B cell (primary cell): Measurements from ENCODE around the gene NETO2. TPM values are rescaled to one million over a fixed set of nuclear protein-coding genes. Genes with fewer than 3 reads are reported as not detected.
"Not testable (repeated sequence)": the region's sequence is repeated elsewhere in the genome, so short reads cannot be mapped to it uniquely, and the experiment has no call there.

Source experiments
- ATAC-seq: fragments of 200-7000 bp; cut with Tn5 transposase; one replicate; pipeline ENCODE4 v1.10.0; 2021; ENCODE audit warnings: low read depth, mild to moderate bottlenecking, moderate number of reproducible peaks, moderate library complexity
- CTCF ChIA-PET: fragments of 350-600 bp; sonication (Branson Sonifier 250); formaldehyde crosslinking; loops from one replicate; lab custom pipeline; 2021; ENCODE audit warnings: antibody characterized with exemption, inconsistent platforms; lab: Charles Lee
- POLR2A ChIA-PET: fragments of 350-600 bp; sonication (Branson Sonifier 250); formaldehyde crosslinking; loops from one replicate; lab custom pipeline; 2021; ENCODE audit warnings: antibody characterized with exemption; lab: Charles Lee
- DNase-seq: peaks from one replicate; pipeline ENCODE4 v3.0.0; 2013
- H2AFZ ChIP-seq: 2 replicates; pipeline ENCODE4 v1.6.1; 2012; ENCODE audit warnings: mild to moderate bottlenecking, low read depth, low read length; ENCODE audit not compliant: insufficient read depth, poor library complexity, severe bottlenecking
- H3K27ac ChIP-seq, 2 donors: 1 replicate in 1 of 2; 2 replicates in 1 of 2; pipeline ENCODE4 v1.5.1; 2012 to 2013; ENCODE audit warnings: low read length in 2 of 2, mild to moderate bottlenecking in 2 of 2, moderate library complexity in 1 of 2
- H3K27me3 ChIP-seq, 4 experiments: fragments of 200-600 bp in 1 of 4; sonication (generic) in 1 of 4; replicated peaks in 1 of 4; 1 replicate in 2 of 4; 2 replicates in 2 of 4; pipeline versions ENCODE4 v1.6.1 to v1.7.0; 2013 to 2016; ENCODE audit warnings: low read length in 3 of 4, mild to moderate bottlenecking in 2 of 4, mixed read lengths in 1 of 4, moderate library complexity in 1 of 4; ENCODE audit not compliant: insufficient read depth in 4 of 4, control insufficient read depth in 3 of 4; ENCODE audit errors: control extremely low read depth in 1 of 4
- H3K36me3 ChIP-seq, 2 experiments: replicated peaks in 1 of 2; 1 replicate in 1 of 2; 2 replicates in 1 of 2; pipeline versions ENCODE4 v1.6.1 to v1.7.1; 2013; ENCODE audit warnings: low read length in 1 of 2; ENCODE audit not compliant: insufficient read depth in 2 of 2, control insufficient read depth in 1 of 2; ENCODE audit errors: control extremely low read depth in 1 of 2, extremely low read depth in 1 of 2
- H3K4me1 ChIP-seq, 2 donors: fragments of 200-600 bp in 1 of 2; sonication (generic) in 1 of 2; 1 replicate in 1 of 2; 2 replicates in 1 of 2; pipeline versions ENCODE4 v1.5.1 to v1.6.1; 2013 to 2017; ENCODE audit warnings: low read length in 2 of 2; ENCODE audit not compliant: control insufficient read depth in 2 of 2, insufficient read depth in 2 of 2
- H3K4me2 ChIP-seq: replicated peaks from 2 replicates; pipeline ENCODE3; 2012; ENCODE audit warnings: mild to moderate bottlenecking, low read depth, low read length; ENCODE audit not compliant: poor library complexity, severe bottlenecking
- H3K4me3 ChIP-seq, 5 experiments: fragments of 200-600 bp in 1 of 5; sonication (generic) in 1 of 5; 1 replicate in 3 of 5; 2 replicates in 2 of 5; pipeline versions ENCODE4 v1.5.1 to v1.7.0; 2011 to 2016; ENCODE audit warnings: low read length in 4 of 5, mild to moderate bottlenecking in 4 of 5, low read depth in 2 of 5, control low read depth in 1 of 5, moderate library complexity in 1 of 5; ENCODE audit not compliant: insufficient read depth in 1 of 5; ENCODE audit errors: control extremely low read depth in 1 of 5, extremely low read depth in 1 of 5
- H3K79me2 ChIP-seq: fragments of 200-600 bp; sonication (generic); one replicate; pipeline ENCODE4 v1.6.0; 2016; ENCODE audit warnings: low read length; ENCODE audit not compliant: control insufficient read depth, insufficient read depth
- H3K9ac ChIP-seq: fragments of 200-600 bp; sonication (generic); 2 replicates; pipeline ENCODE4 v1.6.1; 2017; ENCODE audit warnings: mild to moderate bottlenecking, low read length, moderate library complexity
- H3K9me3 ChIP-seq, 3 donors: one replicate each; pipeline versions ENCODE4 v1.6.1 to v1.7.1; 2013; ENCODE audit warnings: low read length in 2 of 3; ENCODE audit not compliant: control insufficient read depth in 2 of 3, insufficient read depth in 1 of 3; ENCODE audit errors: control extremely low read depth in 1 of 3
- H4K20me1 ChIP-seq: 2 replicates; pipeline ENCODE4 v1.6.0; 2012; ENCODE audit warnings: mild to moderate bottlenecking, low read length; ENCODE audit not compliant: insufficient read depth, control insufficient read depth, poor library complexity, severe bottlenecking
- H3K27ac Mint-ChIP-seq: one replicate; pipeline ENCODE4 v1.8.0; 2021; ENCODE audit warnings: mixed read lengths
- H3K27me3 Mint-ChIP-seq: one replicate; pipeline ENCODE4 v1.8.0; 2021; ENCODE audit warnings: mixed read lengths
- H3K4me1 Mint-ChIP-seq: one replicate; pipeline ENCODE4 v1.8.0; 2021; ENCODE audit warnings: mixed read lengths
- H3K4me3 Mint-ChIP-seq: one replicate; pipeline ENCODE4 v1.8.0; 2021; ENCODE audit warnings: mixed read lengths
- H3K9me3 Mint-ChIP-seq: one replicate; pipeline ENCODE4 v1.8.0; 2022; ENCODE audit warnings: mixed read lengths; ENCODE audit not compliant: insufficient read depth
- CTCF ChIP-seq: fragments of 200-600 bp; IDR thresholded peaks from one replicate; pipeline ENCODE4 v1.8.0; 2022; ENCODE audit warnings: antibody characterized with exemption, mild to moderate bottlenecking
- EZH2 ChIP-seq: IDR thresholded peaks from 2 replicates; pipeline ENCODE4 v1.6.1; 2012; ENCODE audit warnings: borderline replicate concordance, low read depth, mild to moderate bottlenecking, moderate library complexity, low read length; ENCODE audit not compliant: insufficient read depth, poor library complexity, severe bottlenecking
- WGBS: methylation state at CpG from one replicate; pipeline ENCODE4 v1.1.5; 2013; ENCODE audit warnings: missing lambda C conversion rate; ENCODE audit not compliant: insufficient coverage; 5-methylcytosine and 5-hydroxymethylcytosine counted together
- intact Hi-C: fragments of 100-400 bp; cut with micrococcal nuclease; formaldehyde crosslinking; loops from one replicate; pipeline ENCODE4 v1.10.0; 2022
- polyA plus RNA-seq: library from polyadenylated mRNA; depleted of rRNA; stranded (reverse); fragments of >200 nt; gene quantifications from 2 replicates; pipeline ENCODE4 v1.2.3, GENCODE V29; 2012
- total RNA-seq, 2 donors: library from RNA; stranded (reverse); fragments of 120-200 nt in 1 of 2; gene quantifications; 1 replicate in 1 of 2; 2 replicates in 1 of 2; pipeline versions ENCODE4 v1.2.3 to v1.2.4, GENCODE V29; 2013 to 2022

NETO2 gene
- total and polyA plus RNA-seq, 2 donors (not counting 1 experiment from before 2014, with no cell fraction given), result 1.9 to 4.2 TPM

- H3K9ac ChIP-seq, result no peak overlapping the region
- no peak overlapping the region for H2AFZ ChIP-seq
- ChIA-PET CTCF (interaction anchor here (1.5 kb wide), 1 partner anchor 15 kb away, joined by 5 read pairs; no protein-coding TSS in a partner anchor), POLR2A (no interaction called here)
- Mint-ChIP-seq H3K27ac (no peak overlapping the region), H3K4me3 (no peak overlapping the region), H3K4me1 (no peaks in the 10 kb centered on the region), H3K9me3 (peaks cover 2% of the 10 kb centered on the region), H3K27me3 (no peaks in the 10 kb centered on the region)
- H3K36me3 ChIP-seq, result peaks cover 3 to 29% of the 10 kb centered on the region in 2 experiments
- H3K27me3 ChIP-seq, result no peaks in the 10 kb centered on the region
- ATAC-seq (no peak), DNase-seq (no peak)
- no peaks in the 10 kb centered on the region for H4K20me1 ChIP-seq
- no peak overlapping the region for H3K4me2 ChIP-seq
- WGBS, result 98% methylated on average over 3 of the region's 3 CpGs
- H3K4me3 ChIP-seq, result no peak overlapping the region
- no peaks in the 10 kb centered on the region for H3K4me1 ChIP-seq
- TF ChIP-seq EZH2, result no peak
- no peak for TF ChIP-seq CTCF
- no peaks in the 10 kb centered on the region for H3K79me2 ChIP-seq
- intact Hi-C loops, result no loop called here
- H3K27ac ChIP-seq, result no peak overlapping the region
- peaks cover 0 to 8% (median 4%) of the 10 kb centered on the region in 3 donors for H3K9me3 ChIP-seq
These were observed 13.0 kb upstream of the NETO2 start for GRCh38 chr16:47156680-47157215.

- peaks cover 0 to 17% of the 10 kb centered on the region in 2 experiments for H3K36me3 ChIP-seq
- H3K27me3 ChIP-seq, POLR2A ChIA-PET, H4K20me1 ChIP-seq, ATAC-seq, H3K9ac ChIP-seq, H3K79me2 ChIP-seq, H3K4me3 Mint-ChIP-seq, H3K27me3 Mint-ChIP-seq, CTCF ChIA-PET, H3K4me1 ChIP-seq, H3K4me1 Mint-ChIP-seq, H3K9me3 ChIP-seq, H3K4me3 ChIP-seq, H2AFZ ChIP-seq, H3K27ac ChIP-seq, H3K9me3 Mint-ChIP-seq, DNase-seq, intact Hi-C loops, H3K4me2 ChIP-seq, H3K27ac Mint-ChIP-seq: not testable (repeated sequence)
- WGBS, result 97% methylated on average over 3 of the region's 9 CpGs
These were observed 8.8 kb upstream of the NETO2 start for GRCh38 chr16:47152501-47152900.
